ENCODE results near the gene MPDZ.

The MPDZ gene

DNA sequence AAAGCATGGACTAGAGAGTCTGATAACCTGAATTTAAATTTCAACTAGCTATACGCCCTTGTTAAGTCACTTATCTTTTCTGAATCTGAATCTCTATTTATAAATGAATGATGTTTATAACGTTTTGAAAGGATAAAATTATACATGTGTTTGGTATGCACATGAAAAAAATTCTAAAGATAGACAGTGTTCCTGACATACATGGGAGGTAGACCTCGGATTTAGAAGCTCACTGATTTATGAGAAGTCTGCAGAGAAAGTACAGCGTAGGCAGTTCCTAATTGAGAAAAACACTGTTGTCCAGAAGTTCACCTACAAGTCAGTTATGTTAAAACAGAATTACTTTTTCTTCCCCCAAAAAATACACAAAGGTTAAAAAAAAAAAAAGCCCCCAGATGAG lies 26.6 kb downstream of the MPDZ start:
- in situ Hi-C loops (cut with HindIII; ENCODE audit: low pct_ligation_motif_present, low sequenced_read_pairs), result no loop called here
- TF ChIP-seq CTCF (IDR thresholded peaks at IDR 0.05; ENCODE audit: low read depth, low read length, missing control alignments), result no peak

GRCh38 chr9:13244181-13244580 lies 35.3 kb downstream of the MPDZ start:
- no peak for DNase-seq
- Histone ChIP-seq H3K4me3 (ENCODE audit: low read depth, low read length) (no peak overlapping the region), H3K27me3 (replicated peaks) (no peaks in the 10 kb centered on the region), H3K36me3 (replicated peaks) (no peaks in the 10 kb centered on the region), H3K27ac (no peak overlapping the region)
- TF ChIP-seq CTCF (IDR thresholded peaks at IDR 0.05; ENCODE audit: low read depth, low read length, missing control alignments), result no peak
- in situ Hi-C loops (cut with HindIII; ENCODE audit: low pct_ligation_motif_present, low sequenced_read_pairs), result no loop called here

More for the DNA sequence above, 26.6 kb downstream of the MPDZ start:
- H3K36me3 ChIP-seq (replicated peaks), result no peaks in the 10 kb centered on the region
- no peak for DNase-seq
- H3K4me3 ChIP-seq (ENCODE audit: low read depth, low read length), result no peak overlapping the region
- H3K27me3 ChIP-seq (replicated peaks), result no peaks in the 10 kb centered on the region
- no peak overlapping the region for H3K27ac ChIP-seq

GRCh38 chr9:13241283-13241682 lies 38.2 kb downstream of the MPDZ start:
- Histone ChIP-seq H3K36me3 (replicated peaks) (no peaks in the 10 kb centered on the region), H3K27ac (no peak overlapping the region), H3K27me3 (replicated peaks) (no peaks in the 10 kb centered on the region), H3K4me3 (ENCODE audit: low read depth, low read length) (no peak overlapping the region)
- no peak for TF ChIP-seq CTCF (IDR thresholded peaks at IDR 0.05; ENCODE audit: low read depth, low read length, missing control alignments)
- in situ Hi-C loops (cut with HindIII; ENCODE audit: low pct_ligation_motif_present, low sequenced_read_pairs), result no loop called here
- DNase-seq, result no peak

DNA sequence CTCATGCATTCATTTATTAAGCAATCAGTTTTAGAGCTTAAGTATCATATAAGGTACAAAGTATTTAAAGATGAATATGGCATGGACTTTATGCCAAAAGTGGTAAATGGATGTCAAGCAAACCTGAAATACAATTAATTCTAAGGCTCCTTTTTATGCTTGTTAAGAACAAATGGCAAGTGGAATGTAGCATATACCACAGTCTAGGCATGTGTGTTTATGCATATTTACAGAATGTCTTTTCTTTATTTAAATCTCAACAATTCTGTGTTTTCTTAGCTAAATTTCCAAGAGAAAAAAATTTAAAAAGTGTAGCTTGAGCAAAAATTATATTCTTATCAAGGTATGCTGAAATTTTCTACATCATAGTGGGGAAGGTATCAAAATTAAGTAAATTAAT lies 39.8 kb downstream of the MPDZ start:
- no peak for DNase-seq
- Histone ChIP-seq H3K36me3 (replicated peaks) (no peaks in the 10 kb centered on the region), H3K4me3 (ENCODE audit: low read depth, low read length) (no peak overlapping the region), H3K27me3 (replicated peaks) (no peaks in the 10 kb centered on the region), H3K27ac (no peak overlapping the region)
- TF ChIP-seq CTCF (IDR thresholded peaks at IDR 0.05; ENCODE audit: low read depth, low read length, missing control alignments), result no peak
- in situ Hi-C loops (cut with HindIII; ENCODE audit: low pct_ligation_motif_present, low sequenced_read_pairs), result no loop called here

GRCh38 chr9:13239208-13239607 lies 40.3 kb downstream of the MPDZ start:
- H3K27ac ChIP-seq, result no peak overlapping the region
- in situ Hi-C loops (cut with HindIII; ENCODE audit: low pct_ligation_motif_present, low sequenced_read_pairs), result no loop called here
- no peak for TF ChIP-seq CTCF (IDR thresholded peaks at IDR 0.05; ENCODE audit: low read depth, low read length, missing control alignments)

DNA sequence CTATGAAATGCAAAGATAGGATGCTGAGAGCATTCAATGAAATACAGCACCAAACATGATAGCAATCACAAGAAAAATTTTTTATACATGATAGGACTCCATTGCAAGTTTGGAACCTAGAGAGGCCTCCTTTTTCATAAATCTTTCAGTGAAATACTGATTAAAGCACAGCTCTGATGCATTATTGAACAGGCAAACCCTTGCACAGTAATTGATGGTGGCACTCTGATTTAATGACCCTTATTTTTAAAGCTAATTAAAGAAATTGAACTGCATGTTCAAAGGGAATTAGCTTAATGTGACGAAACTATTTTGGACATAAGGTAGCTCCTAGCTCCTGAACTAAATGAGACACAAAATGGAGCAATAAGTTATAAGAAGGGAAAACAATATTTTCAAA lies 44.6 kb downstream of the MPDZ start:
- Histone ChIP-seq H3K27ac (no peak overlapping the region), H3K27me3 (replicated peaks) (no peaks in the 10 kb centered on the region), H3K36me3 (replicated peaks) (no peaks in the 10 kb centered on the region), H3K4me3 (ENCODE audit: low read depth, low read length) (no peak overlapping the region)
- no peak for TF ChIP-seq CTCF (IDR thresholded peaks at IDR 0.05; ENCODE audit: low read depth, low read length, missing control alignments)
- in situ Hi-C loops (cut with HindIII; ENCODE audit: low pct_ligation_motif_present, low sequenced_read_pairs), result no loop called here
- no peak for DNase-seq

More at GRCh38 chr9:13239208-13239607, 40.3 kb downstream of the MPDZ start:
- no peaks in the 10 kb centered on the region for H3K36me3 ChIP-seq (replicated peaks)
- H3K4me3 ChIP-seq (ENCODE audit: low read depth, low read length), result no peak overlapping the region
- H3K27me3 ChIP-seq (replicated peaks), result no peaks in the 10 kb centered on the region
- no peak for DNase-seq
